GM19463 (cell line): ENCODE measurements around the gene ZNF214.

Source experiments
- ATAC-seq: cut with Tn5 transposase; IDR thresholded peaks from one replicate; pipeline ENCODE4 v1.9.1; 2021; ENCODE audit warnings: mild to moderate bottlenecking, moderate library complexity; ENCODE audit not compliant: unreplicated experiment

Gene ZNF214

DNA sequence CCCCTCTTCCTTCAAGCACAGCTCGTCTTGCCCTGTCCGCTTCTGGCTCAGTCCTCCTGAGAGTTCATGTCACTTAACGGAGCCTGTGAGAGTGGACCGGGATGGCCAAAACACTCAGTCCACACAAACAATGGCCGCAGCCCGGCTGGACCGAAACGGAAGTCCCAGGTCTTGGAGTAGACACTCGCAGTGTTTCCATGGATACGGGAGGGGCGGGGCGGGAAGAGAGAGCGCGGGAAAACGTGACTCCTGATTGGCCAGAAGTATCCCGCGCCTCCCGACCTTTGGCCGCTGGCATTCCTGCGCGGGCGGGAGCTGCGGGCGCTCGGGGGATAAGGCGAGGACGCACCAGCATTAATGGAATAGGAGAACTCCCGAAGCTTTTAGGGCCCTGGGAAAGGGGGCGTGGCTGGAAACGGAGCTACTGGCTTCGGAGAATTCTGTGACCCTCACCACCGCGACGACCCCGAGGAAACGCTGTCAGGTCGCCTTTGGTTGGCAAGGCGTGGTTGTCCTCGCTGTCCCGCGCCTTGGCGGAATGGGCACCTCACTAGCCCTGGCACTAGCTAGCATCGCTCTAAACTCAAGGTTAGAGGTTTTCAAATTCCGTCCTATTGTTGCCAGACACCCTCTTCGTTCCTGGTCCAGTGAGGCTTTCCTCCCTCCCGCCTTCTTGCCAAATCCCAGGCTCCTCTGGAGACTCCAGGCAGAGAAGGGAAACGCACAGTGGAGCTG is at the start of gene ZNF214, which contains the start of gene NLRP14:
TSS of gene ZNF214 (minus strand) at position 164 of the 735 bp plus-strand sequence. CDS start 17,511 bp downstream, outside the sequence.
TSS of gene NLRP14 (plus strand) at position 297 of the 735 bp plus-strand sequence. CDS start 18,108 bp downstream, outside the sequence.
- peak; percentile 72 for ATAC-seq

GRCh38 chr11:7062534-7062933 is 42.4 kb upstream of the ZNF214 start:
- no peak for ATAC-seq

- ATAC-seq = no peak
These were observed 40.7 kb upstream of the ZNF214 start for GRCh38 chr11:7060868-7061267.

DNA sequence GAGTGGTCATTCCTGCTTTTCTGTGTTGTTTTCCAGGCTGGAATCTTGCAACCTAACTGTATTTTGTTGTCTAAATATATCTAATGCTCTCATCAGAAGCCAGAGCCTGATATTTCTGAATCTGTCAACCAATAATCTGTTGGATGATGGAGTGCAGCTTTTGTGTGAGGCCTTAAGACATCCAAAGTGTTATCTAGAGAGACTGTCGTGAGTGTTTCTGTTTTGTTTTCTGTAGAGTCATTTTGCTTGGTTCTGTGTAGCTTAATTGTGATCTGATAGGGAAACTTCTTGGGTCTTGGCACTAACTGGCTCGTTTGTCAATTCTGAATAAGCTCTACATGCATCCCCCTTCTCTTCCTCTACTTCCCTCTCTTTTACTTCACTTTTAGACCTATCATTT is 37.5 kb upstream of the ZNF214 start:
- ATAC-seq = no peak

GRCh38 chr11:7056828-7057513 is 36.8 kb upstream of the ZNF214 start:
- no peak for ATAC-seq

- no peak for ATAC-seq
These were observed 30.0 kb upstream of the ZNF214 start for GRCh38 chr11:7050191-7050590.

DNA sequence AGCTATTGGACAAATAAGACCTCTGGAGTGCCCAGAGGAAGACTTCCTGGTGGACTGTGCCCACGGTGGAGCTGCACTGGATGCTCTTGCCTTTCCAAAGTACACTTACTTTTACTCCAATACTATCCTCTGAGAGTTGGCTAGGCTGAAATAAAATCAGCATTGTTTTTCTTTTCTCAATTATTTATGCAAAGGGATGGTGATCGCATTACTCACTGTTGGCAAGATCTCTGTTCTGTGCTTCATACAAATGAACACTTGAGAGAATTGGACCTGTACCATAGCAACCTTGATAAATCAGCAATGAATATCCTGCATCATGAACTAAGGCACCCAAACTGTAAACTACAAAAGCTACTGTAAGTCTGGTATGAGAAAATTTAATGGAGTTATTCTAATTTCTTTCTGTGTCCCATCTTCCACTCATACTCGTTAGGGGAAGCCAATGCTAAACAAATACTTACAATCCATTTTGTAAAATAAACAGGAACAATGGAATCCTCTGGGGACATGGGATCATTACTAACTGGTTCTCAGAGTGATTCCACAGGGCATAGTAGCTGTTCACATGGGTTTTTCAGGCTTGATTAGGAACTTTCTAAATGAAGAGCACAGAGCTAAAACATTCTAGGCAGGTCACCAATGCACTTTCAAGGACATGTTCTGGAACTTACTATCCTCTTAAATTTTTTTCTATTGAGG is 26.5 kb upstream of the ZNF214 start:
- ATAC-seq = no peak

DNA sequence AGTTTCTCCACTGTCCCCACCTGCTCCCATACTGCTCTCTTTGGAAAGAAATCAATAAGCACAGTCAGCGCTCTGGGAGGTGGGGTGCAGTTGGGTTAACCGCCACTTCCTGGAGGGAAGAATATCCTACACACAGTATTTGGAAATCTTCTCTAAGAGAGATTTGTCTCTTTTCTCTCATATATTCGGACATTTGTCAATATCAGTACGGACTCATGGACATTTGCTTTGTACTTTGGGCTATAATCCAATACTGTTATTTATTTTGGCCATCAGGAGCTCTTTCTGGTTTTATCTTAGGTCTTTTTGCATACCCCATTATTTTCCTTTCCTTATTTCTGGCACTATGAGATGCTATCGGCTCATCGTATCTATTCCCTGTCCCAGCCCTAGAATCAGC is 13.9 kb upstream of the ZNF214 start:
- ATAC-seq = no peak

GRCh38 chr11:7032692-7033091 is 12.5 kb upstream of the ZNF214 start:
- no peak for ATAC-seq

GRCh38 chr11:7031471-7031871 is 11.3 kb upstream of the ZNF214 start:
- no peak for ATAC-seq

DNA sequence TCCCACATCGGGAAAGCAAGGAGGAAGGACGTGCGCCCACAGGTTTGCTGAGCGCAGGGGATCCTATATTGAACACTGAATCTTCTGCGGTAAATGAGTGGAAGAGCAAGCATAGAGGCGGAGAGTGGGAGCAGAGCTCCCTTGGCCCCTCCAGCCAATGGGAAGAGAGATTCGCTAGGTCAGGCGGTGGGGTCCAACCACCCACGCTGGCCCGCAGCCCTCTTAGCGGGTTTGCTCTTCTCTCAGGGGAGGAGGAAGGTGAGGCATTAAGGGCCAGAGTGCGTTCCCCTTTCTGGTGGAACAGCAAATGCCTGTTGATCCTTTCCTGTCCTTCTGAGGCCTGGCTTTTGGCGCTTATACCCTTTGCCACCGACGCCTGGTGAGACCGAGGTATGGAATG is 10.7 kb upstream of the ZNF214 start:
- no peak for ATAC-seq

- ATAC-seq = no peak
These were observed 8.0 kb upstream of the ZNF214 start for GRCh38 chr11:7028141-7028540.

- no peak for ATAC-seq
These were observed 1.2 kb upstream of the ZNF214 start for GRCh38 chr11:7021318-7021717.

GRCh38 chr11:7019500-7020182 is 505 bp downstream of the ZNF214 start:
- peak; percentile 30 for ATAC-seq

- no peak for ATAC-seq
These were observed 4.1 kb downstream of the ZNF214 start for GRCh38 chr11:7016011-7016410.

DNA sequence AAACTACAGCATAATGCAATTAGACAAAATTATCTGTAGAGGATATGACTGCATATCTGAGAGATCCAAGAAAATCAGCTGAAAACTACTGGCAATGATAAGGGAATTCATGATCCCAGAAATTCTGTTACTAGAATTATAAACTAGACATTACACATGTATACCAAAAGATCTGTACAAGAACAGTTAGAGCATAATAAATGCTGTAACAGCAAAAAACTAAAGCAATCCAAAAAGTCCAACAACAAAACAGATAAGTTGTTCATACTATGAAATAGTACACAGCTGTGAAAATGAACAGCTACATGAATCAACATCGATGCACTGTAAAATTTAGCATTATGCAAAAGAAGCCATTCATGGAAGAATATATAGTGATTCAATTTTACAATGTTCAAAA is 6.0 kb downstream of the ZNF214 start:
- ATAC-seq = no peak

- peak; percentile 68 for ATAC-seq
These were observed 15.7 kb downstream of the ZNF214 start for GRCh38 chr11:7004482-7004881.

DNA sequence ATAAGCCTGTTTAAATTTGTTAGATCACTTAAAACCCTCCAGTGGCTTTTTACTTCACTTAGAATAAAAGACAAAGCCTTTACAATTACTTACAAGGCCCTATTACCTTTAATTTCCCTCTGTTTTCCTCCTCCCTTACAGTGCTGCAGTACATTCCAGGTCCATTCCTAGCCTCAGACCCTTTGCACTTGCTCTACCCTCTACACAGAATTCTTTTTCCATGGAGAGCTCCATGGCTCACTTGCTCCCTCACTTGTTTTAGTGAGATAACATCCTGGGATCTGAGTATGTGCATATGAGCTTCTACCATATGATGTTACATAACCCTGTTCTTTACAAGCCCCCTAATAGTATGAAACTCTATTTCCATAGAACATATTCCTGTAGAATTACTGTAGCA is 24.4 kb downstream of the ZNF214 start:
- no peak for ATAC-seq

DNA sequence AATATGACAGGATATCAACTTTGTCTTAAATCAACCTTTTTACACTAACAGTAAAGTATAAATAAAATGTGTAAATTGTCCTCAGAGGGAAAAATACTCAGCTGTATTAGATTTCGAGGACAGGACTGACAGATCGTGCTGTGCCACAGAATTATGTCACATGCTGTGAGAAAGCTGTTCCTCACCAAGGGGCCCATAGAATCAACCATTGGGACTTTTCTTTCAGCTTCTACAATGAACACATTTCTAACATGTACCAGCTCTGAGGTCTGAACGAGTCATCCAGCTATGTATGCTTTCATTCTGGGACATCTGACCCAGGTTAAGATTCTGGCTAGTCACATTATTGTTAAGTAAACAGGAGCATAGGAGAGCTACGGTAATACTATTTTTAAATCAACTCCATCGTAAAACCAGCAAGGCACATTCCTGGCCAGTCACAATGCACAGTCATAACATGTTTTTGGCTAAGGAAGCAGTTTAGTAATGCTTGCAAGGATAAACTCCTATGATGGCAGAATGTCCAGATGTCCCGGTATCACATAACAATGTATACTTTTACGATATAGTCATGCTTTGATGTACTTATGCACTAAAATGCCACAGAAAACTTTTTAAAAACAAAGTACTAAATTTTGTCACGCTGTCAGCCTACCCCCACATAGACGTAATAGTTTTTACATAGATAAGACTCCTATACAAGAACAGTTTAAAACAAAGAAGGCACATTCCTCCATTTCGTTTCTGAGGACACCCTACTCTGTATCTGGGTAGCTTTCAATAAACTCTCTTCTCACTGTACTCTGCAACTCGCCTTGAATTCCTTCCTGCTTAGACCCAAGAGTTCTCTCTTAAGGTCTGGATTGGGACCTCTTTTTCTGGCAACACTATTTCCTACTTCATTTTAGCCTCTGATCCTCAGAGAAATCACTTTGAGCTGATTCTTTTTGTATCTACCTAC is 27.4 kb downstream of the ZNF214 start:
- ATAC-seq = no peak

DNA sequence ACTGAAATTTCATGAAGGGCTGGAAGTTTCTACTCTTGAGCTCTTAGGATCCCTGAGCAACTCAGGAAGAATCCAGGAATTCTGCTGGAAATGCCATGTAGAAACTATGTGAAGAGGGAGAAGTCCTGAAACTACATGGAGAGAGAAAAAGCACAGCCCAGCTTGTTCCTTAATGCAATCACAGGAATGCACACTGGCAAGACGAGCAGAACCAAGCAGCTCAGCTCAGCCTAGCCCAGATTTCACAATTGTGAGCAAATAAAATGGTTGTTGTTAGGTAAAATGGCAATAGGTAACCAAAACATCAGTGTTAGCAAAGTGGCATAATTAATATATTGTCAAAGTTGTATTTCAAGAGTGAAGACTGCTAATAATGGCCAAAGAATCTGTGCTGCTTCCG is 28.1 kb downstream of the ZNF214 start:
- no peak for ATAC-seq
